Activated T-cell treated with anti-CD3 and anti-CD28 coated beads for 24 hours (primary cell): ENCODE results near the gene CDH22.

Source experiments
- DNase-seq: peaks from one replicate; pipeline ENCODE4 v3.0.0-alpha.2; 2020; ENCODE audit warnings: low read depth

Gene CDH22

DNA sequence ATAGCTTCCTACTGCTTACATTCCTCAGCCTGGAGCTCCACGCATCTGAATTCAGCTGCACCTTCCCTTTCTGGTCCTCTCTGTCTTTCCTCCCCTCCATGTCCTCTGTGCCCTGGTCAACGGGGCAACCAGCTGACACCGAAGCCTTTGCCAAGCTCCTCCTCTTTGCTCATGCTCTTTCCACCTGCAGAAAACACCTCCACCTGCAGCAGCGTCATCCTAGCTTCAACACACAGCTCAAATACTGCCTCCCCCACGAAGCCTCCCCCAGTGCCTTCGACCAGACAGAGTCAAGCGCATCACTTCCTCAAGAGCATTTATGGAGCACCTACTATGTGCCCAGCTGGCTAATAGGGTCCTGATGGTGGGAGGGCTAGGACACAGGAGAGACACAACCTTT lies 9.2 kb downstream of the CDH22 start:
- no peak for DNase-seq

DNA sequence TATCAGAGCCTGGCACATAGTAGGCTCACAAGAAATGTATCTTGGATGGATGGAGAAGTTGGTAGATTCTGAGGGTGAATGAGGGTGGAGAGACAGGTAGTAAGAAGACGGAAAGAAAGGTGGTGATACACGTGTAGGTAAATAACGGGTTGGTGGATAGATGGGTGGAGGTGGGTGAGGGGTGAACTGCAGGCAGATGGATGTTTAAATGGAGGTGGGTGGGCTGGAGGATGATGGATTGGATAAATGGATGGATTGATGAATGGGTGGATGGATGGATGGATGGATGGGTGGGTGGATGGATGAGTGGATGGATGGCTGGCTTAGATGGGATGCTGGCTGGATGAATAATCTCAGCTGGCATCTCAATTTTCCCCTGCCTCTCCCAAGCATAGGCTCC lies 9.9 kb downstream of the CDH22 start:
- no peak for DNase-seq

DNA sequence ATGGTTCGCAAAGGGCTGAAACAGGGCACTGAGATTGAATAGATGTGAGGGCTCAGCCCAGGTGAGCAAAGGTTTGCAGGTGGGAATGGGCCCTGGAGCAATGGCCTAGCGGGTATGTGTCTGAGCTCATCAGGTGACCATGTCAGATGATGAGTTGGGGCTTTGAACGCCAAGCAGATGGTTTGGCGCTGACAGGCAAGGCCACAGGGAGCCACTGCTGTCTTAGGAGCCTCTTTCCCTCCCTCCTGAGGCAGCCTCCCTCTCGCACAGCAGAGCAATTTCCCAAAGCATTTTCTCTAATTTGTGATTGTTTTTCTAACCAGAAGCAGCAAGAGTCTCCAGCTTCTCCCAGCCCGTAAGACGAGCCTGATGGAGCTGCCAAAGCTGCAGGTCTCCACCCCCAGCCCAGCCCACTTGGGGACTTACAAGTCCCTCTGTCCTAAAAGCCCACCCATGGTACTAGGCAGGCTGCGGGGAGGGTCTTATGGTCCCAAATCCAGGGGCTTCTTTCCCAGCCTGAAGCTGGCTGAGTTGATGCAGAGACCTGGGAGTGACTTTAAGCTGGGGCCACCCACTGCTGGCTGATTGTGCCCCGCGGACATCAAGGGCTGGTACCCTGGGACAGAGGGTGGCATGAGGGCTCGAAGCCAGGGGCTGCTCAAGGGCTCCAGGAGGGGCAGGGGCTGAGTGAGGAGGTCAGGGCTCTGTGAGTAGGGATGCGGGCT lies 11.6 kb downstream of the CDH22 start:
- DNase-seq, result no peak

DNA sequence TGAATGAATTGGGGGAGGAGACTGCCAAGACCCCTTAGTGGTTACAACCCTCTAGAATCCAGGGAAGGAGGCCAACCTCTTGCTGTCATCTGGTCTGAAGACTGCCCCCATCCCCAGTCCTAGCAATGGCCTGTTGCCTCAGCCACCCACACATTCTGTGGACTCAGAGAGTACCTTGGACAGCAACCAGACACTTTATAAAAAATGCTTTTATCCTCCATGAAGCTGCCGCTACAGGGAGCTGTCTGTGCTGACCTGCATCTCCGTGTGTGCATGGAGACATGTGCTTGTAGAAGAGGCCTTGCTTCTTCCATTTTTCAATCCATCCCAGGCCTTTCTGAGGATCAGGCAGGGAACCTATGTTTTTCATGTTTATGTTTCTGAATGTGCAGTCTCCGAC lies 15.2 kb downstream of the CDH22 start:
- DNase-seq, result no peak

DNA sequence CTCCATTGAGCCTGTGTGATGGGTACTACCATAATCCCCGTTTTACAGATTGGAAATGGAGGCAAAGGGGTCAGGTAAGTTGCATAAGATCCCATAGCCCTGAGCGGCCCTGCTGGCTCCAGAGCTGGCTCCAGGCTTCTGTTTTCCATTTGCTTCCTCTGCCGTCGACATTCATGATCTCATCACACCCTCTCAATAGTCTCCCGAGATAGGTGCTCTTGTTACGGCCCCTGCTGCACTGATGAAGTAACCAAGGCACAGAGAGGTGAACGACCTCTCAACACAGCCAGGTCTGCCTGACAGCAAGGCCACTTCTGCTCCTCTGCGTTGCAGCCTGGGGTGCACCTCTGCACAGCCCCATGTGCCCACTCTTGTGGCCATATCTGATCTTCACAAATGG lies 16.9 kb downstream of the CDH22 start:
- no peak for DNase-seq

DNA sequence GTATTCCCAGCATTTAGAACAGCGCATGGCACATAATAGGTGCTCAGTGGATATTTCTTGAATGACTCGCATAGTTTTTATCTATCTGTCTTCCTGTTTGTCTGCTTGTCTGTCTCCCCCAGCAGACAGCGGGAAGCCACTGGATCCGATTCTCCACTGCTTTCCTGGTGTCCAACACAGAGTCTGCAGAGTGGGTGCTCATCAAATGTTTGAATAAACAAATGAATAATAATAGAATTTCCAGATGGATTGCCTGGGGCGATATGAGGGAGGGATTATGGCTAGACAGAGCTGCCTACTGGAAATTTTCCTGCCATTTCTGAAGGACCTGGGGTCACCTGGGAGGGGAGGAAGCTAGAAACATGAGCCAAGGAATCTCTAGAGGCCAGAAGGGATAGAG lies 18.9 kb downstream of the CDH22 start:
- DNase-seq, result no peak

DNA sequence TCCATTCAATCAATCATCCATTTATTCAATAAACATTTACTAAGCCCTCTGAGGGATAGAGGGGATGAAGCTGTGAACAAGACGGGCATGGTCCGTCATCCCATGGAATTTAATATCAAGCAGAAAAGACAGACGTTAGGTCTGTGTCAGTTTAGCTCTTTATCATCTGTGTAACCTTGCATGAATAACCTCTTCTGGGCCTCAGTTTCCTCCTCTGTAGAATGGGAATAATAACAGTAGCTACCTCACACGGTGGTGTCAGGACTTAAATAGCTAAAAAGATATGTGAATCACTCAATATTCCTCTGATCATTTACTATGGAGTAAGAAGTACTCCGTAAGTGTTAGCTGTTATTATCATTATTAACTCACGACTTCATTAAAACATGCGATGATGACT lies 21.3 kb downstream of the CDH22 start:
- DNase-seq, result no peak

DNA sequence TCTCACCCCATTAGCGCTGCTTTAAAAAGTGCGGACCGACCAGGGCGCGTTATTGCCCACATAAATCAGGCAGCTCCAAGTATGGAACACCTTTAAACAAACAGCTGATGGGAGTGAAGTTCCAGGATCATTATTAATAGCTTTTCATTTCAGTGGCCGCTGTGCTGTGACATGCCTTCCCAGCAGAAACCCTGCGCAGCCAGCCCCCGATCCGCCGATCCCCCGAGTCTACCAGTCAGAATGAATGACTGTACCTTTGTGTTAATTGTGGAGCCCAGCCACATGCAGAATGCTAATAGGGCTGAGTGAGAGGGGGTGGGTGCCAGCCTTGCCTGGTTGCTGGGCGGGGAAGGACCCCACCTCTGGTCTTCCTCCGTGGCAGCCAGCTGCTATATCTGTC lies 21.9 kb downstream of the CDH22 start:
- DNase-seq, result no peak

DNA sequence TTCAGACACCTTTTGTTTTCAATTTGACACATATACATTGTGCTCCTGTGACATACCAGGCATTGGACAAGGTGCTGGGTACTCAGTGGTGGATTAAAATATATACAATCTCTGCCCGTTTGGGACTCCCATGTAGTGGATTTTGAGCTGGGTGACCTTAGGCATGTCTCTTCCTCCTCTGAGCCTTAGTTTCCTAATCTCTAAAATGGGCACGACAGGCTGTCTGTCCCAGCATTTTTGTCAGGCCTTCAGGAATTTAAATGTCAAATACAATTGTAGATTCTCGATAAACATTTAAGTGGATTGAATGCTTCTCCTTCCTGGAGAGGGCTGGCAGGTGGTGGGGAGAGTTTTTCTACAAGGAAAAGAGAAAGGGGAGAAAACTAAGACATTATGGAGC lies 22.6 kb downstream of the CDH22 start:
- DNase-seq, result no peak

DNA sequence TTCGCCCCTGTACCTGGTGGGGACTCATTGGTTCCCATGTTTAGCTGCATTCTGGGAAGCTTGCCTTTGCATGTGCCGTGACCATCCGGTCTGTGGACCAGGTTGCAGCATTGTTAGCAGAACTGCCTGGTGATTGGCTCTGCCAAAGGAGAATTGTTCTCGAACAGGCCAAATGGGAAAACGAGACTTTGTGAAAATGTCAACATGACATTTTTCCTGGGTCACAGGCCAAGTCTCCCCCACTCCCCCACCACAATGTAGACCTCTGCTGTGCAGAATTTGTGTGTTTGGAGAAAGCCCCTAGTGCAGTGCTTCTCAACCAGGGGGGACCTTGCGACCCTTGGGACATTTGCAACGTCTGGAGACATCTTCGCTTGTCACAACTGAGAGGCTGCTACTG lies 23.2 kb downstream of the CDH22 start:
- no peak for DNase-seq

DNA sequence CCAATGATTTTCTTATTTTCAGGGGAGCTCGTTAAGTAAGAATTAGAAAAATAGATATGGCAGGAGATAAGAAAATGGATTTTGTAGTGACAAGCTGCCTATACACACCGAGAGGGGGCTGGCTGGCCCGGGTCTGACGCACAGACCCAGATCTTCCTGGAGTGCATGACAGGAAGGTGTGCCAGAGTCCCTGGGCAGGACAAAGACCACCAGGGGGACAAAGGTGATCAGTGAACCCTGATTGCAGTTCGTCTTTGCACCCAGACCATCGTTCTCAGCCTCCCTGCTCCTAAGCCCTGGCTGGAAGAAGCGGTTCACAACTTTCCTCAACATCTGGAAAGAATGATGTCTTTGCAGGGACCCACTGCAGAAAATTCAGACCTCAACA lies 24.3 kb downstream of the CDH22 start:
- no peak for DNase-seq

DNA sequence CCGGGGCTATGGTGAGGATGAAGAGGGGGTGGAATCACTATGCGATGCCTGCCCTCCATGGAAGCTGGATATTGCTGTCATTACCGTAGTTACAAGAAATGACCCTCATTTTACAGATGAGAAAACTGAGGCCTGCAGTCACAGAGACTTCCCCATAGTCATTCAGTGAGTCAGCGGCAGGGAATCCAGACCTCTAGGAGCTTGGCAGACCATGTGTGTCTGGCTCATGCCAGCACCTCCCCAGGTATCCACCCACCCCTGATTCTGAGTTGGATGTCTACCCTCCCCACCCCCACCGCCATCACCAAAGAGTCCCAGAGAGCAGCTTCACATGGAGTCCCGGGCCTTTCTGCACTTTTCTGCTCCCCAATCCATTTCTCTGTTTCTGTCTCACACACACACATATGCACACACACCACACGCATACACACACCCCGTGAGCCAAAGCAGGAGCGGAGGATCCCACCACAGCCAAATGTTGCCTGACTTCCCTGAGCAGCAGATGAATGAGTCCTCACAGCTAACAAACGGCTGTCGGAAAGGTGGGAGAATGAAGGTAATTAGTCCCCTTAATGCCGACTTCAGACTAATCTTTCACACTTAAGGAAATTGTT lies 24.8 kb downstream of the CDH22 start:
- no peak for DNase-seq

DNA sequence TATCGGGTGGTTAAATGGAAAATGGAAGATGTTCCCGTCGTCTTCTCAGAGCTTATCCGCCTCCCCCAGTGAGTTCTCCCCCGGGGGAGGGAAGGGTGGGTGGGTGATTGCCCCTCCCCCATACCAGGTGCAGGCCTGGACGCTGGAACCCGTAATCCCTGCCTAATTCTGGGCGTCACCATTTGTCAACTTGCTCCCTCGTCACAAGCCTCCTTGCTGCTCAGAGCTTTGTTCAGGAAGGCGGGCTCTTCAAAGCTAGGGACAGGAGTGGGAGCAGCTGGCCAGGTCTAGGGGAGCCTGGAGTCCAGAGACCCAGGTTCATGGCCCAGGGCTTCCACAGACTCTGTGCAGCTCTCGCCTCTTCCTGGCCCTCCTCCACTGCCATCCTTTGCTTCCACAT lies 25.6 kb downstream of the CDH22 start:
- DNase-seq, result no peak

DNA sequence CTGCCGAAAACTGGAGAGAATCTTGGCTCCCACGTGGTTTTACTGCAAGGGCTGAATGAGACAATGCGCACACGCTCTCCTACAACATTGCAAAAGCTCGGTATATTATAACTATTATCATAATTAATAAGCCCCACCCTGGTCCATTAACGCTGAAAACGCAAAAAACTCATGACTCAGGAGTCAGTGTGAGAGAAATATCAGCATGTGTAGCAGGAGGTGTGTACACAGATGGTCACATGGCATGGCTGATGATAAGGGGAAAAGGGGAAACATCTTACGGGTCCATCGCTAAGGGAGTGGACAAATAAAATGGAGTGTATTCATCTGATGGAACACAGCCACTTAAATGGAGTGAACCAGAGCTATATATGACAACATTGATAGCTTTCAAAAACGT lies 29.2 kb downstream of the CDH22 start:
- DNase-seq, result no peak

DNA sequence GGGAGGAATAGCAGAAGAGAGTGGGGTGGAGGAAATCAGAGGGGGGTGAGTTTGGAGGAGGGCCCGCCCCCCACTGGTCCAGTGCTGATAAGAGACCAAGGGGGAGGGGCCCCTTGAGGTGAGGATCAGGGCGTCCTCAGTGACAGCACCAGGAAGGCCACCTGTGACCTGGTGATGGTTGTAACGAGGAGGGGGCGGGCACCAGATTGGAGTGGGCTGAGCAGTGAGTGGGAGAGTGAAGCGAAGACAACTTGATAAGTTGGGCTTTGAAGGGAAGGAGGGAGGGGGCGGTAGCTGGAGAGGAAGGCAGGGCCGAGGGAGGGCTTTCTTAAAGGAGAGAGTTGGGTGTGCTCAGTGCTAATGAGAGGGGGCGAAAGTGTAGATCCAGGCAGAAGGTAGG lies 30.7 kb downstream of the CDH22 start:
- DNase-seq, result no peak

DNA sequence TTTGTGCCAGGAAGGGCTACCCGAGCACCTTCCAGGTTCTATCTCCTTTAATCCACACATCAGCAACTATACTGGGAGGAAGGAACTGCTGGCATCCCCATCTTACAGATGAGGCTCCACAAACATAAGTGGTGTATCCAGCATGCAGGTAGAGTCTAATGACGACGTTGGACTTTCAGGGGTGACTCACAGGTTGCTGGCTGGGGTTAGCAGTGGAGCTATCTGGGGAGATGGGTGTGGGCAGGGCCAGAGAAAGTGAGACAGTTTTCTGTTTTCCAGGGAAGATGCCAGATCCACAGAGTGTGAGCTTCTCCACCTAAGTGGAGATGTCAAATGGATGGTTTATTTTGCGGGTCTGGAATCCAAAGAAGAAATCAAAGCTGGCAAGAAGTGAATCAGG lies 31.8 kb downstream of the CDH22 start:
- DNase-seq, result no peak

DNA sequence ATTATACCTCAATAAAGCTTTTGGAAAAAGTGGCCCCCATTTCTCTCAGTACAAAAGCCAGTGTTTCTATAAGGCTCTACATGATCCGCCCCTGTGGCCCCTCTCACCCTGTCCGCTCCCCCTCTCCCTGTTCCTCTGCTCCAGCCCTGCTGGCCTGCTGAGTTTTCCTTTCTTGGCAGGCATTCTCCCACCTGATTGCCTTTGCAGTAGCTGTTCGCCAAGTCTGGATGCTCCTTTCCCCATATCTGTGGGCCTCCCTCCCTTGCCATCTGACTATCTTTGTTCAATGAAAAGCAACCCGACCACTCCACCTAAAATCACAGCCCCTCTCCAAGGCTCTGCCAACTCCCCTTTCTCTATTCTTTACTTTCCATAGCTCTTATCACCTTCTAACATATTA lies 33.2 kb downstream of the CDH22 start:
- DNase-seq, result no peak

DNA sequence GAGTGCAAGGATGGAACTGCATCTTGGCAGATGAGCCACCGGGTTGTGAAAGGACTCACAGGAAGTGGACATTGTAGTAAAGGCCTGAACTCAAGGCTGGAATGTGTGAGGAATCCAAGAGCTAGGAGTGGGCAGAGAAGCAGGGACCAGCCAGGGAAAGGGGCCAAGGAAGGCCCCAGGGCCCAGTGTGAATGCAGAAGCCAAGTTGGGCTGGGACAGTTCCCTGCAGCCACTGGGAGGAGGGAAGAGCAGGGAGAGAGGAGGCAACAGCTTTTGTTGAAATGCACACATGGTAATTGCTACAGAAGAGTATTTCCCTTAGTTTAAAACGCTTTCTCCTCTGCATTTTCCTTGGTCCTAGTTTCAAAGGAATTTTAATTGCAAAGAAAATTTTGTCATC lies 34.6 kb downstream of the CDH22 start:
- no peak for DNase-seq

DNA sequence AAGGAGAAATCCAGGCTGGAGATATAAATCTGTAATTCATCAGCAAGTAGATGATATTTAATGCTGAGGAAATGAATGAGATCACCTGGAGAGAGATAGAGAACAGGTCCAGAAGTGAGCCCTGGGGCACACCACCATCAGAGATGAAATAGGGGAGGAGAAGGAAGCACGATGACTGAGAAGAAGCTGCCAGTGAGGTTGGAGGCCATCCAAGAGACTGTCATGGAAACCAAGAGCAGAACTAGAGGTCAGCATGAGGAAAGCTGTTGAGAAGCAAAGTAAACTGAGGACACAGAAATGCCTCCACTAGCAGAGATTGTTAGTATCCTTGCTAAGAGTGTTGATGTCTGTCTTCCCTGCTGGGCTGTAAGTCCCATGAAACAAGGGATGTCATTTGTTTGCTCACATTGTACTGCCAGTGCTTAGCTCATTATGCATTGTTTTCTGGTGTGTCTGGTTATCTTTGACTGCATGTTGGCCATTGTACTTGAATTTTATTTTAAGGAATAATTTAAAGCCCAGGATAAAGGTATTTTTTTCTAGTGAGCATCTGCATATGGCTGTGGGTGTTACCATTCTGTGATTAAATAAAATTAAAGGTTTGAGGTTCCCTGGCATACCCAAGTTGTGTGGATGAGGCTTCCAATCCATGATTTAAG lies 35.8 kb downstream of the CDH22 start:
- DNase-seq, result no peak

DNA sequence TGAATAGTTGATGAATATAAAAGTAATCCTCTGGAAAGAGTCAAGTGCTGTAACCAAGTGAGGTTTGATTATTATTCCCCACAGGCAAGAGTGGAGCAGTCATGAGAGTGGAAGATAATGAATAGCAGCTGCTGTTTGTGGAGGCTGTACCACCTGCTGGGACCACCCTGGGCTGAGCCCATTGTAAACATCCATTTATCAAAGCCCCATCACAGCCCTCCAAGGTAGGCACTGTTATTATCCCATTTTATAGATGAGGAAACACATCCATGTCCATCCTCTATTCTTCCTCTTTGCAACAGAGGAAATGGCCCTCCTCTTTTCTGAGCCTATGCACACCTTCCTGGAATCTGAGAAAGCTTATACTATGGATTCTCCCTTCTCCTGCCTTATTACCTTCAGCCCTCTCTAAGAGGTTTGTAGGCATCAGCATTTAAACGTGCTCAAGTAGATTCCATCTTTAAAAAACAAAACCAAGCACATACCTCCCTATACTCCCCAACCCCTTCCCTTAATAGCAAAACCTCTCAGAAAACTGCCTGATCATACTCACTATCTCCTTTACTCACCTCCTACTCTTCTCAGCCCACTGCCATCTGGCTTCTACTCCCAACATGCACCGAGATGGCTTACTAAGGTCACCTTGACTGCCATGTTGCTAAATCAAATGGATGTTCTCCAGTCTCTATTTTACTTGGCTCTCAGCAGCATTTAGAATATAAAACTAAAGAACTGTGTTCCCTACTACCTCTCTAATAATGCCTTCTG lies 37.1 kb downstream of the CDH22 start:
- DNase-seq, result no peak

DNA sequence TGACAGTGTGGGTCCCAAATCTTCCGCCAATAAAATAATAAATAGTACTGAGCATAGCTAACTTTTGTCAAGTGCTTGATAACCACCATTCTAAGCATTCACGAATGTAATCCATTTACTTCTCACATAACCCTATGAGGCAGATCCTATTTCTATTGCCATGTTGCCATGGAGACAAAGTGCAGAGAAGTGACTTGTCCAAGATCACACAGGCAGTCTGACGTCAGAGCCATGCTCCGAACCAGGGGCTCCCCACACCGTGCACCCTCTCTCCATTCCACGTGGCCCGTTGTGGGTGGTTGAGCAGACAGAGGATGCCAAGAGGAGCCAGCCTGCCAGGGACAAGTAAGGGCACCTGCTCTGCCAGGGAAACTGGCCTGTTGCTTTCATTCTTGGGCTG lies 38.9 kb downstream of the CDH22 start:
- DNase-seq, result no peak

DNA sequence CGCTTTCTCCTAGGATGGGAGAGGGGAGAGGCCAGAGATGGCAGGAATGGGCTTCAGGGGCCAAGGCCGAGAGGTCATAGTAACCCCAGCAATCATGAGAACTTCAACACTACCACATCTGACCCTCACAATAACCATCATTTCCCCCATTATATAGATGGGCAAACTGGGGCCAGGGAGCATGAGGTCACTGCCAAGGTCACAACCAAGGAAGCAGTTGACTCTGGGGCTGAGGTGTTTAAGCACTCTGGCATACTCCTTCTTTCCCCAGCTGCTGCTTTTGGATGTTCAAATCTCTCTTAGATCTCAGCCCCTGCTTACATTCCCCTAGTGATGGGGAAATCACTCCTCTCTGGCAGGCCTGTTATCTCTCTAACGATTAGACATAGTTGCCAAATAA lies 39.6 kb downstream of the CDH22 start:
- no peak for DNase-seq

DNA sequence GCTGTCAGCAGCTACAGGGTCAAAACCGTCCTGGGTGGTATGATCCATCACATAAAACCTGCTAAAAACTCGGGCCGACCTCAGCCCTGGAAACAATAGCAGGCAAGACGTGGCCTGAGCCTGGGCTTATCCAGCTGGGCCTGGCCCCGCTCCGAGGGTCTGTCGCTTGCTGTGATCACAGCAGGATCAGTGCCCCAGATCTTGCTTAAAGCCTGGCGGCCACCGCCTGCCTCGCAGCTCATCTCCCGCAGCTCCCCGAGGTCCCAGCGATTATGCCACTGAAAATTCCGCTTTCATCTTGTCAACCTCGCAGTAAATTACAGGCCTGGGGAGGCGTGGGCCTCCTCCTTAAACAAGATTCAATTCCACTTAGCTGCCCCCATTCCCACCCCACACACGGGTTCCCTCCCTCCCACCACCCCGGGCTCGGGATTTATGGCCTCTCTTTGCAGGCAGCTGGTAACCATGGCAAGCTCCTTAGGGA lies 40.1 kb downstream of the CDH22 start:
- no peak for DNase-seq
